Effector memory CD4-positive, alpha-beta T cell (primary cell): ENCODE measurements around the gene MSI2.

Experiments
- DNase-seq, 3 donors: peaks; one replicate each; pipeline ENCODE4 v3.0.0-alpha.2; 2020
- H3K27ac ChIP-seq: 2 replicates; pipeline ENCODE4 v1.7.0; 2013; ENCODE audit warnings: mild to moderate bottlenecking, low read length, moderate library complexity; ENCODE audit not compliant: insufficient read depth, poor library complexity, severe bottlenecking
- H3K27me3 ChIP-seq: replicated peaks from 2 replicates; pipeline ENCODE4 v1.7.0; 2013; ENCODE audit warnings: mild to moderate bottlenecking, low read length; ENCODE audit not compliant: insufficient read depth, control insufficient read depth, poor library complexity, severe bottlenecking
- H3K36me3 ChIP-seq: 2 replicates; pipeline ENCODE4 v1.7.0; 2013; ENCODE audit warnings: mild to moderate bottlenecking, low read length, moderate library complexity; ENCODE audit not compliant: control insufficient read depth, insufficient read depth
- H3K4me1 ChIP-seq: 2 replicates; pipeline ENCODE4 v1.7.0; 2013; ENCODE audit warnings: low read length, mild to moderate bottlenecking; ENCODE audit not compliant: control insufficient read depth, insufficient read depth, poor library complexity, severe bottlenecking
- H3K4me3 ChIP-seq: 2 replicates; pipeline ENCODE4 v1.7.0; 2013; ENCODE audit warnings: low read length, low read depth, mild to moderate bottlenecking; ENCODE audit not compliant: insufficient read depth, poor library complexity, severe bottlenecking
- H3K9me3 ChIP-seq: 2 replicates; pipeline ENCODE4 v1.7.0; 2013; ENCODE audit warnings: mild to moderate bottlenecking, low read length, moderate library complexity; ENCODE audit not compliant: control insufficient read depth

Gene MSI2

DNA sequence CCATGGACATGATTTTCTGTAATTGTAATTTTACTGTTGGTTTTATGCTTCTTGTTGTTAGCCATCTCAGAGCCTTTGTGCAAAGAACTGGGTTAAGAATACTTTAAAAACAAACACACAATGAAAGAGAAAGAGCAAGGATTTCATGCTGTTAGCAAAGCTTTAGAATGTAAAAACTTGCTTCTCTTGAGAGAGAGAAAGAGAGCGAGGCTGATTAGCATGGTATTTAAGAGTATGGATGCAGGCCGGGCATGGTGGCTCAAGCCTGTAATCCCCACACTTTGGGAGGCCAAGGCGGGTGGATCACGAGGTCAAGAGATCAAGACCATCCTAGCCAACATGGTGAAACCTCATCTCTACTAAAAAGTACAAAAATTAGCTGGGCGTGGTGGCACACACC, 76.2 kb downstream of the MSI2 start:
- no peak overlapping the region for H3K4me3 ChIP-seq
- no peaks in the 10 kb centered on the region for H3K9me3 ChIP-seq
- H3K36me3 ChIP-seq: no peaks in the 10 kb centered on the region
- no peaks in the 10 kb centered on the region for H3K27me3 ChIP-seq
- H3K4me1 ChIP-seq: no peaks in the 10 kb centered on the region
- H3K27ac ChIP-seq: no peak overlapping the region
- no peak for DNase-seq

DNA sequence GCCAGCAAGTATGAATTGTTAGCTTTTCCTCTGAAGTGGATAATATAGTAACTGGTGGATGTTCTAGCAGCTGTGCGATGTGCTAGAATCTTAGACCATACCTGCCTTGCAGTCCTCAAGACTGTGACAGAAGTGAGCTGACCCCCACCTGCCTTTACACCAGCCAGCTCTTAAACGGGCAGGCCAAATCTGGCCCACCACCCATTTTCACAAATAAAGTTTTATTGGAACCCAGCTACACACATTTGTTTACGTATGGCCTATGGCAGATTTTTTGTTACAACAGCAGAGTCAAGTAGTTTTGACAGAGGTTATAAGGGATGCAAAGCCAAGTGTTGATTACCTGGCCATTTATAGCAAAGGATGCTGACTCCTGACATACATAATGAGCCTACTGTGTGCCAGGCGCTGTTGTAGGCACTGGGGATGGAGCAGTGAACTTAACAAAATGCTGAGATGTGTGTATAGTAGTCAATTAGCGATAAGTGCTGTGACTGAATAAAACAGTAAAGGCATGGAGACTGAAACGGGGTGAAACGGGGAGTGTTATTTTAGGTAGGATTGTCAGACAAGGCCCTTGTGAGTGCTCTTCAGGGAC, 79.0 kb downstream of the MSI2 start:
- Histone ChIP-seq H3K4me1 (peaks cover 3% of the 10 kb centered on the region), H3K4me3 (no peak overlapping the region), H3K36me3 (no peaks in the 10 kb centered on the region), H3K9me3 (no peaks in the 10 kb centered on the region), H3K27ac (no peak overlapping the region), H3K27me3 (no peaks in the 10 kb centered on the region)
- no peak for DNase-seq

DNA sequence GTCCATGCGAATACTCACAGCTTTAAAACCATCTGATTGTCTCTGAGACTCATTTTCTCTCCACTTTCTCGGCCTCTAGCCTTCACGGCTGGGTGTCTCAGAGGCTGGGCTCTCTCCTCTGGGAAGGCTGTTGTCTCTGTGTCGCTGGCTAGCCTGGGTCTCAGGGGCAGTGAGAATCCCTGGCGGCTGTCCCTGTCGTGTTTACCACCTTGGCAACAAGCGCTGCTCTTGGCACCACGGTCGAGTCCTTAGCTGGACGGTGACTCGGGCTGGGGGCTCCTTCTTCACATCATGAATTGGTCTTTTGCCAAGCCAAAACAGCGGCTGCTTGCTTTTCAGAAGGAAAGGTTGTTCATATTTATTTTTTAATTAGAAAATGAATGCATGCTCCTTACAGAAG, 81.1 kb downstream of the MSI2 start:
- no peaks in the 10 kb centered on the region for H3K9me3 ChIP-seq
- DNase-seq: no peak
- no peak overlapping the region for H3K27ac ChIP-seq
- H3K36me3 ChIP-seq: no peaks in the 10 kb centered on the region
- H3K4me3 ChIP-seq: no peak overlapping the region
- H3K27me3 ChIP-seq: no peaks in the 10 kb centered on the region
- H3K4me1 ChIP-seq: peaks cover 3% of the 10 kb centered on the region

DNA sequence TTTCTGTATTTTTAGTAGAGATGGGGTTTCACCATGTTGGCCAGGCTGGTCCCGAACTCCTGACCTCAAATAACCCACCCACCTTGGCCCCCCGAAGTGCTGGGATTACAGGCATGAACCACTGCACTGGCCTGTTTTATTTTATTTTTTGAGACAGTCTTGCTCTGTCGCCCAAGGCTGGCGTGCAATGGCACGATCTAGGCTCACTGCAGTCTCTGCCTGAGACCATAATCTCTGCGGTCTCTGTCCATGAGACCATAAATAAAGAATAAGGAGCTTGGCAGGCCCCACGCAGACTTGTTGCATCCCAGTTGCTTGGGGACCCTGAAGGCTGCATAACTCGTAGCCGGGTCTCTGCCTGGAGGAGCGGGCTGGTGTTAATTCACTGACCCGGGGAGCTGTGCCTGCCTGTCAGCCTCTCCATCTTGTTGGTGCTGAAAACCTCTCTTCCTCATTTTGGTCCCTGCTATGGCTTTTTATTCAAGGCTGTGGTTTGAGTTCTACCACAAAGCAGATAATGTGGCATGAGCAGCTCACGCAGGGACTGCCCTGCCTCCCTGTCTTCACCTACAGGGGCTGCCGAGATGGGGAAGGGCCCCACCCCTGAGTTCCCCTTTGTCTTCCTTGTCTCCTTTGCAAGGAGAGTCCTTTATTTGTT, 82.1 kb downstream of the MSI2 start:
- H3K4me3 ChIP-seq: no peak overlapping the region
- no peaks in the 10 kb centered on the region for H3K27me3 ChIP-seq
- no peak for DNase-seq
- peaks cover 3% of the 10 kb centered on the region for H3K4me1 ChIP-seq
- no peaks in the 10 kb centered on the region for H3K9me3 ChIP-seq
- H3K36me3 ChIP-seq: no peaks in the 10 kb centered on the region
- no peak overlapping the region for H3K27ac ChIP-seq

DNA sequence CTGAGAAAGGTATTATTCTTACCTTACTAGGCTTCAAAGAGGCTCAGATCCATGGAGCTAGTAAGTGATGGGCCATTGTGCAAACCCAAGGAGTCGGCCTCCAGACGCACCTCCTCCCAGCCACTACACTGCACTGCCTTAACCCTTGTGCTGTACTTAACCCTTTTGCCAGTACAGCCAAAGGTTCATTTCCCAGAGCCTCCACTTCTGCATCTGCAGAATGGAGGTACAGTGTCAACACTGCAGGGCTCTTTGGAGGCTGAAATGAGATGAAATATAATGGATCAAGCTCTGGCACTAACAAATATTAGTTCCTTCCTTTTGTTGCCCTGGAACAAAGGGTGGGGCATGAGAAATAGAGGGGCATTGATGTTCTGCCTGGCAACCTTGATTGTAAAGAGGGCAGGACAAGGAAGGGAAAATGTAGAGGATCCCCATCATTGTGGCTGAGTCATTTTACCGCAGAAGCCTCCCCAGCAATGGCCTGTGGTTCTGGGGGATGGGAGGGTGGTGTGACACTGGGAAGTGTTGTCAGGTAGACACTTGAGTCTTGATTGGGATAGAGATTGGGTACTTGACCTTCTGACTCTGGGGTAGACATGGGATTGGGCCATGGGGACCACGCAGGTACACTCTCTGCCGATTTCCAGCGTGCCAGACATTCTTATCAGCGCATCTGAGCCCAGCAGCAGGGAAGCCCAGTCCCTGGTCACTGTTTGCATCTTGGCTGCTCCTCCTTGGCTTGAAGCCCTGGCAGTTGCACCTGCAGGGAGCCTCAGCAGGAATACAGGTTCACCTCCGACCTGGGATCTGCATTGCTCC, 84.0 kb downstream of the MSI2 start:
- H3K27ac ChIP-seq: no peak overlapping the region
- H3K27me3 ChIP-seq: no peaks in the 10 kb centered on the region

DNA sequence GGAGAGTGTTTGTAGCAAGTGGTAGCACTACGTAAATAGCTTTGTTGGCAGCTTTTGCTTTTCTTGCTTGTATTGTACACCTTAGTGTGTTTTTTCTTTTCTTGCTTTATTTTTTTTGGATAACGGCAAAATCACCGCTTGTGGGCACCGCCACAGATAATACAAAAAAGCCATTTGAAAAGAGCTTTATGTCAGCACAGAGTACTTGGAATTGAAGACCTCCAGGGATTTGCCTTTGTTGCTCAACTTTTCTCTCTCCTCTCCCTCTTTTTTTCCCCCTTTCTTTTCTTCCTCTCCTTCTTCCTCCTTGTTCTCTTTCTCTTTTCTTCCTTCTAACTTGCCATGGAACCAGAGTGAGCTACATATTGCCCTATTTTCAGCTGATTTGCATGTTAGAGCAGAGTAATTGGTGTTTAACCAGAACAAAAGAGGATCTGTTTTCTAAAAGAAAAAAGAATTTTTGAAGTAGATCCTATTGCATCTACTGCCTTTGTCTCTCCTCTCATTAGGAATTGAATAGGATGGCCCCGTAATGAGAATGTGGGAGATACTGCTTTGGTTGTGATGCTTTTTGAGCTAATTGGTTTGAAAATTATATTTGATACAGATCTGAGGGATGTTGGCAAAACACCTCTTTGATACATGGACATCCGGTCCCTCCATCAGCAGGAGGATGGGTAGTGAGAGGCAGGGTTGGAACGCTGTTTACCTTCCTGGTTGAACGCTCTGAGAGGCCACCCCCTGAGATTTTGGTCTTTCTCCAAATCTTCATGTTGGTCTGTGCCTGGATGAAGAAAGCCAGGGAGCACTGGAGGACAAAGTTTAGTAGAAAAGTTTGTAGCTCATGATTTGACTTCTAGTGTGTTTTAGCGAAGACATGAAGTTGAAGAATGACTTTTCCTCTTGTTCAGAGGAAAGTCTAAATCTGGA, 85.6 kb downstream of the MSI2 start:
- DNase-seq: no peak
- no peaks in the 10 kb centered on the region for H3K36me3 ChIP-seq
- H3K27ac ChIP-seq: no peak overlapping the region

More for the DNA sequence above, 84.0 kb downstream of the MSI2 start:
- Histone ChIP-seq H3K4me1 (peaks cover 3% of the 10 kb centered on the region), H3K9me3 (no peaks in the 10 kb centered on the region), H3K4me3 (no peak overlapping the region), H3K36me3 (no peaks in the 10 kb centered on the region)
- DNase-seq: no peak

DNA sequence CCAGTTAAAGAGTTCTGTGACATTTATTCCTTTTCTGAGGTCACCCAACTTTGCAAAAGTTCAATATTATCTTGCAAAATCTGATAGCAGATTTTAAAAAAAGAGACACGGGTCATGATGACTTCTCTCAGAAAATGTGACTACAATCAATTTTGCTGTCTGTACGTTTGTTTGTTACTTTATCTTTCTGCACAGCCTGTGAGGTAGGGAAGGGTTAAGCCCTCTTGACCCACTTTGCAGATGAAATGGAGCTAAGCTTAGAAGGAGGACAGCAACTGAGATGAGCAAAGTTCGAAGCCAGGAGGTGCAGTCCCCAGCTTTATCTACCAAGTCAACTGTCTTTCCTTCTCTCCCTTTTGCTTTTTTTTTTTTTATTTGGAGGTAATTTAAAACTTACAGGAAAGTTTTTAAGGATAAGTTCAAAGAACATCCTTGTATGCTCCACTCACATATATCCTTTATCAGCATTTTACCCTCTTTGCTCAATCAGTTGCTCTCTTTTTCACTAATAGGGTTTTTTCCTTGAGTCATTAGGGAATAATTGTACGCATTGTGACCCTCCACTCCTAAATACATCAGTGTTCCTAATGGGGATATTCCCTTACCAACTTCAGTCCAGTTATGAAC, 86.8 kb downstream of the MSI2 start:
- H3K4me3 ChIP-seq: no peak overlapping the region
- no peaks in the 10 kb centered on the region for H3K27me3 ChIP-seq
- H3K27ac ChIP-seq: no peak overlapping the region
- no peak for DNase-seq
- H3K36me3 ChIP-seq: peaks cover 4% of the 10 kb centered on the region
- H3K4me1 ChIP-seq: peaks cover 3% of the 10 kb centered on the region
- no peaks in the 10 kb centered on the region for H3K9me3 ChIP-seq

More for the DNA sequence above, 85.6 kb downstream of the MSI2 start:
- Histone ChIP-seq H3K4me1 (peaks cover 3% of the 10 kb centered on the region), H3K4me3 (no peak overlapping the region), H3K27me3 (no peaks in the 10 kb centered on the region), H3K9me3 (no peaks in the 10 kb centered on the region)

DNA sequence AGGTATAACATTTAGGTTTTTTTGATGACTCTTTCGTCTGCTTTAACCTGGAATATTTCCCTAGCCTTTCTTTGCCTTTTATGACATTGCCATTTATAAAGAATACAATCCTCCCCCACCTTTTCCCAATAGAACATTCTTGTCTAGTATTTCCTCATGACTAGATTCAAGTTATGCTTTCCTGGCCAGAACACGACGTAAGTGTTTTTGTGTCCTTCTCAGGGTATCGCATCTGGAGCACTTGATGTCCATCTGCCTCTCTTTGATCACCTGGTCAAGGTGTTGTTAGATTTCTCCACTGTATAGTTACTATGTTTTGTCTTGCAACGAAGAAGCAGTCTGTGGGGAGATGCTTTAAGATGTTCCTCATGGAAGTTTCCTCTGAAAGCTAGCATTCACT, 87.4 kb downstream of the MSI2 start:
- Histone ChIP-seq H3K4me1 (no peaks in the 10 kb centered on the region), H3K36me3 (peaks cover 5% of the 10 kb centered on the region), H3K4me3 (no peak overlapping the region), H3K27ac (no peak overlapping the region), H3K27me3 (no peaks in the 10 kb centered on the region), H3K9me3 (no peaks in the 10 kb centered on the region)
- DNase-seq: no peak

DNA sequence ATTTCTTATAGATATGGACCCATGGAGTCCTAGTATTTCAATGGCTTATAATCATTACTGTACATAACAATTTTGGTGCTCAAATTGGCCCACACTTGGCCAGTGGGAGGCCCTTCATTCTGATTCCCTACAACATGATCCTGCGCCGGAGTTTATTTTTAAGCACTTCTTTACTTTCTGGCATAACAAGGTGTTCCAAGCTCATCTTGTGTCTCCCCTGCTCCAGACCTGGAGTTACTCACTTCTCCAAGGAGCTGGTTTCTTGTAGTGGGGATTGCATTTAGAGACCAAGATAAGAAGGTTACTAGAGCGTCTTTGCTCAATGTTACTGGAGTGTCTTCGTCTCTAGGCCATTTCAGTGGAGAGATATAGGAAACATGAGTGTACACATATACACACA, 87.9 kb downstream of the MSI2 start:
- H3K4me3 ChIP-seq: no peak overlapping the region
- H3K36me3 ChIP-seq: peaks cover 5% of the 10 kb centered on the region
- H3K4me1 ChIP-seq: no peaks in the 10 kb centered on the region
- H3K27ac ChIP-seq: no peak overlapping the region
- DNase-seq: no peak
- H3K27me3 ChIP-seq: no peaks in the 10 kb centered on the region
- no peaks in the 10 kb centered on the region for H3K9me3 ChIP-seq
